DND-41 (cell line): ENCODE results near the gene VIT.

ENCODE experiments used
- ATAC-seq: fragments of 200-7000 bp; cut with Tn5 transposase; 3 replicates; pipeline ENCODE4 v1.9.1; 2021; ENCODE audit warnings: low read depth; ENCODE audit not compliant: insufficient read depth
- DNase-seq: peaks from one replicate; pipeline ENCODE4 v3.0.0-alpha.2; 2020
- H2AFZ ChIP-seq: 2 replicates; pipeline ENCODE4 v1.6.0; 2012; ENCODE audit warnings: low read depth, low read length
- H3K27ac ChIP-seq: 2 replicates; pipeline ENCODE4 v1.5.1; 2012; ENCODE audit warnings: low read length, inconsistent platforms
- H3K27me3 ChIP-seq: fragments of 200-600 bp; sonication (generic); 2 replicates; pipeline ENCODE4 v1.6.0; 2012; ENCODE audit warnings: low read length, mild to moderate bottlenecking, inconsistent platforms; ENCODE audit not compliant: insufficient read depth, poor library complexity
- H3K36me3 ChIP-seq: 2 replicates; pipeline ENCODE4 v1.5.1; 2012; ENCODE audit warnings: low read length, inconsistent platforms; ENCODE audit not compliant: insufficient read depth
- H3K4me1 ChIP-seq: 2 replicates; pipeline ENCODE4 v1.5.1; 2012; ENCODE audit warnings: mild to moderate bottlenecking, low read length; ENCODE audit not compliant: insufficient read depth
- H3K4me2 ChIP-seq: 2 replicates; pipeline ENCODE4 v1.6.0; 2012; ENCODE audit warnings: mild to moderate bottlenecking, moderate library complexity, low read length, inconsistent platforms; ENCODE audit not compliant: insufficient read depth
- H3K4me3 ChIP-seq, 2 experiments: fragments of 200-600 bp in 1 of 2; shearing (Covaris generic) in 1 of 2; 2 replicates each; pipeline ENCODE4 v1.5.1; 2012 to 2016; ENCODE audit warnings: inconsistent platforms in 2 of 2, low read length in 2 of 2, mild to moderate bottlenecking in 2 of 2, low read depth in 1 of 2, moderate library complexity in 1 of 2
- H3K79me2 ChIP-seq: 2 replicates; pipeline ENCODE4 v1.6.0; 2012; ENCODE audit warnings: low read length, inconsistent platforms; ENCODE audit not compliant: insufficient read depth
- H3K9ac ChIP-seq: 2 replicates; pipeline ENCODE4 v1.6.0; 2012; ENCODE audit warnings: low read depth, mild to moderate bottlenecking, inconsistent platforms, low read length, moderate library complexity
- H3K9me3 ChIP-seq: 2 replicates; pipeline ENCODE4 v1.5.1; 2012; ENCODE audit warnings: low read length, moderate library complexity, mild to moderate bottlenecking, inconsistent platforms; ENCODE audit not compliant: insufficient read depth, severe bottlenecking
- H4K20me1 ChIP-seq: 2 replicates; pipeline ENCODE4 v1.6.0; 2012; ENCODE audit warnings: low read length; ENCODE audit not compliant: insufficient read depth
- EZH2 ChIP-seq: IDR thresholded peaks from 3 replicates; pipeline ENCODE4 v1.6.1; 2012; ENCODE audit warnings: borderline replicate concordance, low read depth, mild to moderate bottlenecking, moderate library complexity, low read length, inconsistent platforms; ENCODE audit not compliant: severe bottlenecking
- TF ChIP-seq, protein P1 (sequence below): IDR thresholded peaks from 2 replicates; pipeline ENCODE4 v1.5.1; 2012; ENCODE audit warnings: borderline replicate concordance, low read length, moderate library complexity, mild to moderate bottlenecking; ENCODE audit not compliant: poor library complexity, severe bottlenecking; ENCODE audit errors: extremely low read depth

Gene VIT

DNA sequence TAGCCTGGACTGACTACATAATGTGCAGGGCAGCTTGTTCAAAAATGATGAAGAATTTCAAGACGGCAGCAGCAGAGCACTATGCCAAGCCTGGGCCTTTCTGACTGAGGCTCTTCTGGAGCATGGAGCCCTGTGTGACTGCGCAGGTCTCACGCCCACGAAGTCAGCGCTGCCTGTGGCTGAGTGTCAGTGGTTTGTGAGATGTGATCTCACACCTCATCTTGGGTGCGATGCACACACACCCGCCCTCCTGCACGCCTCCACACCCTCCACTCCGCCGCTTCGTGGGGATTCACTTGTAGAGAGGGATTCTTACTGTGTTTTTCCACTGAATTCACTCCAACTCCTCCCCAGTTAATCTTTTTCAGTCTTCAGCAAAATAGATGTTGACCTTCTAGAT lies 103.9 kb downstream of the VIT start:
- Histone ChIP-seq H3K4me2 (no peak overlapping the region), H3K27ac (no peak overlapping the region), H3K79me2 (no peaks in the 10 kb centered on the region), H3K36me3 (no peaks in the 10 kb centered on the region), H3K9ac (no peak overlapping the region), H3K9me3 (no peaks in the 10 kb centered on the region), H2AFZ (no peak overlapping the region), H3K27me3 (peaks cover 5% of the 10 kb centered on the region), H3K4me3 (no peak overlapping the region), H3K4me1 (no peaks in the 10 kb centered on the region), H4K20me1 (no peaks in the 10 kb centered on the region)
- TF ChIP-seq EZH2 = no peak
- TF ChIP-seq, protein P1, sequence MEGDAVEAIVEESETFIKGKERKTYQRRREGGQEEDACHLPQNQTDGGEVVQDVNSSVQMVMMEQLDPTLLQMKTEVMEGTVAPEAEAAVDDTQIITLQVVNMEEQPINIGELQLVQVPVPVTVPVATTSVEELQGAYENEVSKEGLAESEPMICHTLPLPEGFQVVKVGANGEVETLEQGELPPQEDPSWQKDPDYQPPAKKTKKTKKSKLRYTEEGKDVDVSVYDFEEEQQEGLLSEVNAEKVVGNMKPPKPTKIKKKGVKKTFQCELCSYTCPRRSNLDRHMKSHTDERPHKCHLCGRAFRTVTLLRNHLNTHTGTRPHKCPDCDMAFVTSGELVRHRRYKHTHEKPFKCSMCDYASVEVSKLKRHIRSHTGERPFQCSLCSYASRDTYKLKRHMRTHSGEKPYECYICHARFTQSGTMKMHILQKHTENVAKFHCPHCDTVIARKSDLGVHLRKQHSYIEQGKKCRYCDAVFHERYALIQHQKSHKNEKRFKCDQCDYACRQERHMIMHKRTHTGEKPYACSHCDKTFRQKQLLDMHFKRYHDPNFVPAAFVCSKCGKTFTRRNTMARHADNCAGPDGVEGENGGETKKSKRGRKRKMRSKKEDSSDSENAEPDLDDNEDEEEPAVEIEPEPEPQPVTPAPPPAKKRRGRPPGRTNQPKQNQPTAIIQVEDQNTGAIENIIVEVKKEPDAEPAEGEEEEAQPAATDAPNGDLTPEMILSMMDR = no peak
- ATAC-seq (no peak), DNase-seq (no peak)

- Histone ChIP-seq H3K27me3 (peaks cover 5% of the 10 kb centered on the region), H3K27ac (no peak overlapping the region), H3K4me1 (no peaks in the 10 kb centered on the region), H3K4me3 (no peak overlapping the region), H4K20me1 (no peaks in the 10 kb centered on the region), H3K36me3 (no peaks in the 10 kb centered on the region), H3K4me2 (no peak overlapping the region), H2AFZ (no peak overlapping the region), H3K9ac (no peak overlapping the region), H3K9me3 (no peaks in the 10 kb centered on the region), H3K79me2 (no peaks in the 10 kb centered on the region)
- ATAC-seq (no peak), DNase-seq (no peak)
- TF ChIP-seq, protein P1 = no peak
- no peak for TF ChIP-seq EZH2
Measured at GRCh38 chr2:36801088-36801487, 104.6 kb downstream of the VIT start.

GRCh38 chr2:36802952-36803351 lies 106.4 kb downstream of the VIT start:
- Histone ChIP-seq H3K4me1 (no peaks in the 10 kb centered on the region), H3K27me3 (no peaks in the 10 kb centered on the region), H3K4me2 (no peak overlapping the region), H3K79me2 (no peaks in the 10 kb centered on the region), H3K9me3 (no peaks in the 10 kb centered on the region), H2AFZ (no peak overlapping the region), H3K36me3 (no peaks in the 10 kb centered on the region), H3K27ac (no peak overlapping the region), H4K20me1 (no peaks in the 10 kb centered on the region), H3K9ac (no peak overlapping the region), H3K4me3 (no peak overlapping the region)
- TF ChIP-seq EZH2 = no peak
- TF ChIP-seq, protein P1 = no peak
- DNase-seq (no peak), ATAC-seq (no peak)

DNA sequence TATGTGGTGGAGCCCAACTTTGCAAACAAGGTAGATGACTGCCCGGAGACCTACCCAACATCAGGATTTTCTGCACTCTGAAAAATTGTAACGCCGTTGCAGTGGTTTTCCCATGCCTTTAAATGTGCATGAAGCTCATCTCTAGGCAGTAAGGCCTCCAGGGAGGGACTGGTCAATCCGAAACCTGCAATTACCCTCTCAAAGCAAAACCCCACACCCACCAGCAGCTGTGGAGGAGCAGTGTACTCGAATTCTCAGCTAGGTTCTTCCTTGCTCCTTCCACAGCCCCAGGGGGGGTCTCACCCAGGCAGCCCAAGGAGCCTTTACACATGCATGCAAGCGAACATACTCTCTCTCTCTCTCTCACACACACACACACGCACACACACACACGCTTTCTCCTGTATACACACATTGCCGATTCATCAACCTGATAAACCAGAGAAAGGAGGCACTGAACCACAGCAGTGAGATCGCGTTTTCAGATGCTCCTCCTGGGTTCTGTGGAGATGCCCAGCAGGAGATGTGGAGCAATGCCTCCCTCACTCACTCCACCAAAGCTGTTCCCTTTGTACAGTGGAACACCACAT lies 109.2 kb downstream of the VIT start:
- H3K79me2 ChIP-seq = no peaks in the 10 kb centered on the region
- no peaks in the 10 kb centered on the region for H3K4me1 ChIP-seq
- no peak overlapping the region for H3K4me2 ChIP-seq
- H3K4me3 ChIP-seq = no peak overlapping the region
- TF ChIP-seq, protein P1 = no peak
- TF ChIP-seq EZH2 = no peak
- no peak overlapping the region for H2AFZ ChIP-seq
- H3K9ac ChIP-seq = no peak overlapping the region
- H3K9me3 ChIP-seq = no peaks in the 10 kb centered on the region
- no peaks in the 10 kb centered on the region for H3K27me3 ChIP-seq
- H4K20me1 ChIP-seq = no peaks in the 10 kb centered on the region
- DNase-seq (no peak), ATAC-seq (peak; percentile 7; the same call in 1 of the 3 replicates)
- H3K36me3 ChIP-seq = no peaks in the 10 kb centered on the region
- no peak overlapping the region for H3K27ac ChIP-seq
